Measurements from ENCODE around the gene DRAM1.
"Not testable (repeated sequence)": the region's sequence is repeated elsewhere in the genome, so short reads cannot be mapped to it uniquely, and the experiment has no call there.

DRAM1 gene

GRCh38 chr12:101859664-101860607 lies 17.4 kb upstream of the DRAM1 start:
- H3K4me3 ChIP-seq (ENCODE audit: control insufficient read depth, low read depth, low read length): no peak overlapping the region
- DNase-seq (ENCODE audit: low read depth): no peak
- no peak for TF ChIP-seq CTCF (conservative IDR thresholded peaks at IDR 0.05; ENCODE audit: control insufficient read depth, insufficient read depth, low read depth, low read length)

- not testable (repeated sequence) for DNase-seq (ENCODE audit: low read depth)
Measured at GRCh38 chr12:101861688-101862087, 15.7 kb upstream of the DRAM1 start.

DNA sequence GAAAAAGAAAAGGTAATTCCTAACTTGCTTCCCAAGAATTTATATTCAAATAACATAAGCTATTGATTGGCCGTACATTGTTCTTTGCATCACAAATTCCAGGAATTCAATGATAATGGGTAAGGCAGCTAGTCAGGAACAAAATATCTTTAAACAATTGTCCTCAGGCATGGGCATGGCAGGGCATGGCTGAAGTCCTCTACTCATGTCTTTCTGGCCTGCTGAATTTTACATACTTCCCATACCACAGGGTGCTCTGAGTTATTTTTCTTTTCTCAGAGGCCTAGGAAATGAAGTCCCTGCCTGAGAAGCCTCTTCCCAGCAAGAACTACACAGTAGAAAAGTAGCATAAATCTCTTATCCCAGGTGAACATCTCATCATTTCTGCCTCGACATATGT lies 15.1 kb upstream of the DRAM1 start:
- DNase-seq (ENCODE audit: low read depth): no peak
- no peak overlapping the region for H3K4me3 ChIP-seq (ENCODE audit: control insufficient read depth, low read depth, low read length)
- TF ChIP-seq CTCF (conservative IDR thresholded peaks at IDR 0.05; ENCODE audit: control insufficient read depth, insufficient read depth, low read depth, low read length): no peak

More at GRCh38 chr12:101861688-101862087, 15.7 kb upstream of the DRAM1 start:
- H3K4me3 ChIP-seq (ENCODE audit: control insufficient read depth, low read depth, low read length): not testable (repeated sequence)

GRCh38 chr12:101863981-101864380 lies 13.4 kb upstream of the DRAM1 start:
- no peak for DNase-seq (ENCODE audit: low read depth)
- no peak for TF ChIP-seq CTCF (conservative IDR thresholded peaks at IDR 0.05; ENCODE audit: control insufficient read depth, insufficient read depth, low read depth, low read length)
- no peak overlapping the region for H3K4me3 ChIP-seq (ENCODE audit: control insufficient read depth, low read depth, low read length)

DNA sequence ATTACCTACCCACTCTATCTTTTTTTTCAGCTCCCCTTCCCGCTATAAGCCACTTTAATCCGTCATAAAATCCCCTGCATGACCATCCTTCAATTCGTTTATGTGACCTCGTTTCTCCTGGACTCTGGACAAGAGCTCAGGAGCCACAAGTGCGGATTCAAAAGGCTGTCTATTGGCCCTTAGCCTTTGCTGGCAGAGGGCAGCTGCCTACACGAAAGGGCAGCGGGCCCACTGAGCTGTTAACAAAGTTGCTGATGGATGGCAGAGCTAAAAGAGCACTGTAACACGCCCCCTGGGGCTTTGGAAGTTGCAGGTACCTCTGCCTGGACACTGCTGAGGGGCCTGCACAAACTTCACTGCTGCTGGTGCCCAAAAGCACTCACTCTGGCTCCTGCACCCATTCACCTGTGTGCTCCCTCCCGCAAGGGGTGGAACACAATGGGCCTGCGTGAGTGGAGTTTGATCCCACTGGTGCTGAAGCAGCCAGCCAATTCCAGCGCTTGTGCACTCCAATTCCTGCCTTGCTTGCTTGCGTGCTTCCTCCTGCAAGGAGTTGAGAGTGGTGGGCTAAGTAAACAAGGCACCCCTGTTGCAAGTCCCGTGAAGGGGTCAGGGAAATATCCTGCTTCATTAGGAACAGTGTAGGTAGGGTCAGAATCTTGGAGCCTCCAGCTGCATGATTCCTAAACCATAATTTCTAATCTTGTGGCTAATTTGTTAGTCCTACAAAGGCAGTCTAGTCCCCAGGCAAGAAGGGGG lies 10.6 kb upstream of the DRAM1 start:
- no peak for DNase-seq (ENCODE audit: low read depth)
- H3K4me3 ChIP-seq (ENCODE audit: control insufficient read depth, low read depth, low read length): no peak overlapping the region
- TF ChIP-seq CTCF (conservative IDR thresholded peaks at IDR 0.05; ENCODE audit: control insufficient read depth, insufficient read depth, low read depth, low read length): no peak

GRCh38 chr12:101867619-101868018 lies 9.8 kb upstream of the DRAM1 start:
- H3K4me3 ChIP-seq (ENCODE audit: control insufficient read depth, low read depth, low read length); DNase-seq (ENCODE audit: low read depth): not testable (repeated sequence)

GRCh38 chr12:101870925-101871324 lies 6.5 kb upstream of the DRAM1 start:
- DNase-seq (ENCODE audit: low read depth): no peak
- no peak overlapping the region for H3K4me3 ChIP-seq (ENCODE audit: control insufficient read depth, low read depth, low read length)
- no peak for TF ChIP-seq CTCF (conservative IDR thresholded peaks at IDR 0.05; ENCODE audit: control insufficient read depth, insufficient read depth, low read depth, low read length)
